ENCODE data around the gene ATF4.

GRCh38 chr22:39518144-39518786 is 2.1 kb upstream of the ATF4 start:
- no peak for TF ChIP-seq CTCF (conservative IDR thresholded peaks at IDR 0.05; ENCODE audit: low read length)
- TF ChIP-seq EZH2phosphoT487 (IDR thresholded peaks at IDR 0.05; ENCODE audit: borderline replicate concordance, low read depth, low read length) = no peak

Measured in OCI-LY7 (cell line).